Measurements from ENCODE around the gene NUDC. TPM values are rescaled to one million over a fixed set of nuclear protein-coding genes. Genes with fewer than 3 reads are reported as not detected.
A peak's percentile ranks its signal among the peaks of the same experiment; 100 is the strongest.

The NUDC gene
- total and polyA plus RNA-seq, 2 of the 13 experiments (the other 11 are each of a cell fraction or from before 2014, with no cell fraction given), result 34.7 to 104 TPM

GRCh38 chr1:26910343-26911160 is 11.0 kb upstream of the NUDC start (continued):
- no peak for TF ChIP-seq ZNF282 (IDR thresholded peaks at IDR 0.05; ENCODE audit: partially characterized antibody)
- no peak for TF ChIP-seq SNAPC2 (CRISPR knock-in tag; IDR thresholded peaks at IDR 0.05)
- peak; percentile 91; the same call in 1 of the 2 replicates for TF ChIP-seq GATA4 (IDR thresholded peaks at IDR 0.05; ENCODE audit: borderline replicate concordance, low read depth)
- peak; percentile 35; the same call in 1 of the 2 replicates for TF ChIP-seq ZBTB3 (CRISPR knock-in tag; IDR thresholded peaks at IDR 0.05; ENCODE audit: borderline replicate concordance, low read depth)
- TF ChIP-seq ZNF790 (CRISPR knock-in tag; IDR thresholded peaks at IDR 0.05; ENCODE audit: borderline replicate concordance), result no peak
- no peak for TF ChIP-seq THYN1 (CRISPR knock-in tag; IDR thresholded peaks at IDR 0.05; ENCODE audit: borderline replicate concordance, low read depth)
- no peak for TF ChIP-seq SETDB1 (CRISPR knock-in tag; IDR thresholded peaks at IDR 0.05; ENCODE audit: borderline replicate concordance)
- TF ChIP-seq MZF1 (CRISPR knock-in tag; IDR thresholded peaks at IDR 0.05; ENCODE audit: borderline replicate concordance), result peak; percentile 26; the same call in 1 of the 2 replicates
- 0 out of 2 replicates have a peak, but pooled peaks have one; percentile 17 for TF ChIP-seq ZNF7 (CRISPR knock-in tag; IDR thresholded peaks at IDR 0.05)
- TF ChIP-seq ZSCAN31 (CRISPR knock-in tag; IDR thresholded peaks at IDR 0.05; ENCODE audit: low read depth), result 0 out of 2 replicates have a peak, but pooled peaks have one; percentile 44
- TF ChIP-seq ADNP (CRISPR knock-in tag; IDR thresholded peaks at IDR 0.05), result no peak
- TF ChIP-seq ZNF124 (CRISPR knock-in tag; IDR thresholded peaks at IDR 0.05), result peak; percentile 94
- TF ChIP-seq TFDP2 (CRISPR knock-in tag; IDR thresholded peaks at IDR 0.05), result no peak
- TF ChIP-seq JUNB (CRISPR knock-in tag; IDR thresholded peaks at IDR 0.05; ENCODE audit: borderline replicate concordance), result peak; percentile 56; the same call in 1 of the 2 replicates
- no peak for TF ChIP-seq ZNF3 (CRISPR knock-in tag; IDR thresholded peaks at IDR 0.05)
- TF ChIP-seq ZNF703 (CRISPR knock-in tag; IDR thresholded peaks at IDR 0.05; ENCODE audit: borderline replicate concordance), result peak; percentile 64; the same call in 1 of the 2 replicates
- peak; percentile 86 for TF ChIP-seq RFX1 (IDR thresholded peaks at IDR 0.05)
- TF ChIP-seq IRF2 (CRISPR knock-in tag; IDR thresholded peaks at IDR 0.05), result peak; percentile 33; the same call in 1 of the 2 replicates
- no peak for TF ChIP-seq ZNF512 (CRISPR knock-in tag; IDR thresholded peaks at IDR 0.05)
- TF ChIP-seq RXRA (CRISPR knock-in tag; IDR thresholded peaks at IDR 0.05), result peak; percentile 98
- no peak for TF ChIP-seq ZNF354B (CRISPR knock-in tag; IDR thresholded peaks at IDR 0.05)
- TF ChIP-seq ZNF160 (CRISPR knock-in tag; IDR thresholded peaks at IDR 0.05), result peak; percentile 29; the same call in 1 of the 2 replicates
- TF ChIP-seq FLYWCH1 (CRISPR knock-in tag; IDR thresholded peaks at IDR 0.05), result peak; percentile 70; the same call in 1 of the 2 replicates
- peak; percentile 75; the same call in 1 of the 2 replicates for TF ChIP-seq ZNF792 (CRISPR knock-in tag; IDR thresholded peaks at IDR 0.05)
- TF ChIP-seq MBD4 (IDR thresholded peaks at IDR 0.05; ENCODE audit: borderline replicate concordance, low read length), result peak; percentile 91; the same call in 1 of the 2 replicates
- TF ChIP-seq PHB2 (IDR thresholded peaks at IDR 0.05; ENCODE audit: partially characterized antibody), result no peak

Measured in HepG2 (cell line).